NOMO-1 treated with dmso at 0.1 percent for 144 hours (cell line): ENCODE measurements around the gene IGF1R.

Experiments
- DNase-seq: peaks from one replicate; lab custom pipeline; 2025; ENCODE audit not compliant: unreplicated experiment; lab: John Stamatoyannopoulos, UW

The IGF1R gene

DNA sequence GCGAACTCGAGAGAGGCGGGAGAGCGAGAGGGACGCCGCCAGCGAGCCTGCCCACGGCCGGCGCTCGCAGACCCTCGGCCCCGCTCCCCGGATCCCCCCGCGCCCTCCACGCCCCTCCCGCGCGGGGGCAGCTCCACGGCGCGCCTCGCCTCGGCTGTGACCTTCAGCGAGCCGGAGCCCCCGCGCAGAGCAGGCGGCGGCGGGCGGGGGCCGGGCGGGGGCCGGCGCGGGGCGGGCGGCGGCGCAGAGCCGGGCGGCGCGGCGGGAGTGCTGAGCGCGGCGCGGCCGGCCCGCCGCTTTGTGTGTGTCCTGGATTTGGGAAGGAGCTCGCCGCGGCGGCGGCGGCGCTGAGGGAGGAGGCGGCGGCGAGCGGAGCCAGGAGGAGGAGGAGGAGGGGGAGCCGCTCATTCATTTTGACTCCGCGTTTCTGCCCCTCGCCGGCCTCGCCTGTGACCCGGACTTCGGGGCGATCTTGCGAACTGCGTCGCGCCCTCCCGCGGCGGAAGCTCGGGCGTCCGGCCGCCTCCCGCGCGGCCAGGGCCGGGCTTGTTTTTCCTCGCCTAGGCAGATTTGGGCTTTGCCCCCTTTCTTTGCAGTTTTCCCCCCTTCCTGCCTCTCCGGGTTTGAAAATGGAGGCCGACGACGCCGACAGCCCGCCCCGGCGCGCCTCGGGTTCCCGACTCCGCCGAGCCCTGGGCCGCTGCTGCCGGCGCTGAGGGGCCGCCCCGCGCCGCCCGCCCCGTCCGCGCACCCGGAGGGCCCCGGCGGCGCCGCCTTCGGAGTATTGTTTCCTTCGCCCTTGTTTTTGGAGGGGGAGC lies 524 bp downstream of the IGF1R start:
- peak; percentile 15 for DNase-seq

DNA sequence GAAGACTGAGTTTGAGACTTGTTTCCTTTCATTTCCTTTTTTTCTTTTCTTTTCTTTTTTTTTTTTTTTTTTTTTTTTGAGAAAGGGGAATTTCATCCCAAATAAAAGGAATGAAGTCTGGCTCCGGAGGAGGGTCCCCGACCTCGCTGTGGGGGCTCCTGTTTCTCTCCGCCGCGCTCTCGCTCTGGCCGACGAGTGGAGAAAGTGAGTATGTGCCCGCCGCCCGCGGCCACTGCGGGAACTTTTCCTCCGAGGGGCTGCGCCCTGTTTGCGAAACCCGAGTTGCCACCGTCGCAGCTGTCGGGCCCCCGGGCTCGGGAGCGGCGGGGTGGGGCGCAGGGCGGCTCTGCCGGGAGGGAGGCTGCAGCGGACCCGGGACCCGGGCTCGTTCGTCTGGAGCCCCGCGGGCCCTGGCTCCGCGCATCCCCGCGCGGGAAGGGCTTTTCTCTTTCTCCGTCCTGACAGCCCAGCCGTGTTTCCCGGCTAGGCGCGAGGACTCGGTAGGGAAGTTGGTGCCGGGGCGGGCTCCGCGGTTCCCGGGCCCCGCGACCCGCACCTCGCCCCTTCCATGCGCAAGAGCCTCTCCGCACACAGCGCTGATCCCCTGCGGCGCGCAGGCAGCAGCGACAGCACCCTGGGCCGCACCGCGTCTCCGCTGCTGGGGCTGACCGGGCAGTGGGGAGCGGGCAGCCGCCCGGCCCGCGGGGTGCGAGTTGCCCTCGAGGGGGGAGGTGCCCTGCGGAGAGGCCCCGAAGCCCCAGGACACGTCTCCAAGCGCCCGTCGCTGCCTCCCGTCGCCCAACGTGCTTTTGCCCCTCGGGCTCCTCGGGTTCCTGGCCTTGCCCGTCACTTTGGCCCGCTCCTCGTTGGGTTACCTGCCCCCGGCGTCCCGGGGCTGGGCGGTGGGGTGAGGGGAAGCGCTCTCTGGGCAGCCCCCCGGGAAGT lies 1.4 kb downstream of the IGF1R start:
- DNase-seq = peak; percentile 31

DNA sequence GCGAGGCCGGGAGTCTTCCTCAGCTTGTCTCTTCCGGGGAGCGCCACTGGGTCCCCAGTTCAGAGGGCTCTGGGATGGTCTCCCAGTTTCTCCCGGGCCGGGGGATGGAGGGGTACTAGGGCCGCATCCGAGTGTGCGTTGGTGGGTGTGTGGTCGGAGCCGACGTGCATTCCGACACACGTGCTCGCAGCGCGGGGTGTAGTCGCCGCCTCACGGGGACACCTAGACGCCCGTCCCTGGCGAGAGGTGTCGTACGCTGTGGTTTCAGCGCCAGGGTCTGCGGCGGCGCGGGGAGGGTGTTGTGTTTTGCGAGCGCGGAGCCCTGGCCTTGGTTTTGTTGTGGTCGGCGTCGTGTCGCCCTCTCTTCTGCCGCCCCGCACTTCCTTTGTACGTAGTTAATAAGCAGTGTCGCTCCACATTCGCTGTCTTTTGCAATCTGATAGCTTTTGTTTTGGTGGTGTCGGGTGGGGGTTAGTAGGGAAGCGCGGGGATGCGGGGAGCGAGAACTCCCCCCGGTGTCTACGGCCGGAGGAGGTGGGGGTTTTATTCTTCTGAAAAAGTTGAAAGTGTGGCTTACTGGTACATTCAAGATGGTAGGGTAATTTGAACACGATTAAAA lies 2.2 kb downstream of the IGF1R start:
- DNase-seq = no peak

DNA sequence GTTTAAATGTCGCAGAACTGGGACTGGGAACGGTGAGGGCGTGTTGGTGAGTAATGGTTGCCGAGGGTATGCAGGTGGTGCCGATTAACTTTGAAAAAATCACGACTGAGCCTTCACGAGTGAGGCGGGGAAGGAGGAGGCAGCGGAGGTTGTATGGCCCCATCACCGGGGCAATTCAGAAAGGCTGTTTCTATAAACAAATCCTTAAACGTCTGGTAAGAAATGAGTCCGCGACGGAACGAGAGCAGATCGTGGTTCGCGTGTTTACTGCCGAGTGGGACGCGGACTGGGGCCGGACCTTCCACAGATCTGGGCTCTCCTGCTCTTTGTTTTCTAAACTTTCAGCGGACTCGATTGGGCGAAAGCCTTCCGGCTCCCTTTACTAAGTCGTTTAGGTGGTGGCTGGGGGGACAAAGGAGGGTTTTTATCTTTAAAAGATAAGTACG lies 2.7 kb downstream of the IGF1R start:
- no peak for DNase-seq

DNA sequence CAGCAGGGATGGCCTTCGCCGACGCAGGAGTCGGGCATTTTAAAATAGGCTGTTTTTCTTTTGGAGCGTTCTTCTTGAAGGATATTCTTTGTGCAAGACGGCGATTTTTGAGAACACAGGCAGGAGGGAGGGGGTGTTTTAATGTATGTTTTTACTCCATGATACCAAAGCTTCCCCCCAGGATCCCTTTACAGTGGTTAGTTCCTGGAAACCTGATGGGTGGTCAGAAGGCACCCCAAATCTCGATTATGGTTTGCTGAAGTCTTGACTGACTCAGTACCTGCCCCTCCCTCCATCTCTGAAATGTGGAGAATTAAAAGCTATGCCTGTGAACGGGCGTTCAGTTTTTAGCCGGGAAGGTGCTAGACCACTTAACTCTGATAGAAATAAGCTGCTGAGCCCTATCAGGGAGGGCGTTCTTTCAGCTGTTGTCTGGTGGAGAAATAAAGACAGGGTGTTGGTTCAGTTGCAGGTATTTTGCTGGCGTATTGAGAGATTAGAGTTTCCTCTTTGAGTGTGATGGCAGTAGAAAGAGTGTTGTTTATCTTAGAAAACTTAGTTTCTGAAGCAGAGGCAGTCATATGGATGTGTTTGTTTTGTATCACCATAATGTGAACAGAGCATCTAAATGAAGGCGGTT lies 3.4 kb downstream of the IGF1R start:
- DNase-seq = no peak

DNA sequence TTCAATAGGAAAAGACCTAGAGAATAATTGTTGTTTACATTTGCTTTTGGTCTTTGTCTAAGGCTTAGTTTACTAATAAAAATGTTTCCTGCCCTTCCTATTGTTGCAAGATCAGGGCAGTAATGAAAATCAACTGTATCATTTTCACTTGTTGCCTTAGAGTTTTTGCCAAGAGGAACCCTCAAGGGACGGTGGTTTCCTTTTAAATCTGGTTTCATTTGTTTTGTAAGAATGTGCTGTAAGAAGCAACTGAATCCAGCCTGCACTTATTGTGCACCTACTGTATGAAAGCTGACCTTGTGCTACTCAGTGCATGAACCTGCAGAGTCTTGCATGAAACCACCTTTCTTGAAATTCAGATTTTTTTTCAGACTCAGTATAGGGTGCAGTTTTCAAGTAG lies 5.3 kb downstream of the IGF1R start:
- no peak for DNase-seq

DNA sequence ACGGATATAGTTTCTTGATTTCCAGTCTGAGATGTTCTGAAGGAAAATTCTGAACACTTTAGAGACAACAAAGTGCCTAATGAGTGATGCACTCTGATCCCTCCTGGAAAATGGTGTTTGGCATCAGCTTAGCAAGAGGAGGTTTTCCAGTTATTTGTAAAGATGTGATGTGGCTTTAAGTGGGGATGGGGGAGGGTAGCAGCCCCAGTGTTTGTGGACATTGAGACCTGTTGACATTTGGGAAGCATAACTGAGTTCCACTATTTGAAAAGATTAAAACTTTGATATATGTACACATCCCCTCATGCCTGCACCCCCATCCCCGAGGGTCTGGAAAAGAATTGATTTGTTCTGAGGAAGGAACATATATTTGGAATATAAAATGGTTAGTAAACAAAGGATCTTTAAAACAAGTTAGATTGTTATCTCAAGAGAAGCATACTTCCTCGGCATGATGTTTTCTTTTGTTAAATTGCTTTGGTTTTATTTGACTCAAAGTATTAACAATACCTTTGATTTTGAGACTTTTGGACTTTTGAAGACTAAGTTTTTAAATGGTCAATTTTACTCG lies 6.5 kb downstream of the IGF1R start:
- DNase-seq = no peak

DNA sequence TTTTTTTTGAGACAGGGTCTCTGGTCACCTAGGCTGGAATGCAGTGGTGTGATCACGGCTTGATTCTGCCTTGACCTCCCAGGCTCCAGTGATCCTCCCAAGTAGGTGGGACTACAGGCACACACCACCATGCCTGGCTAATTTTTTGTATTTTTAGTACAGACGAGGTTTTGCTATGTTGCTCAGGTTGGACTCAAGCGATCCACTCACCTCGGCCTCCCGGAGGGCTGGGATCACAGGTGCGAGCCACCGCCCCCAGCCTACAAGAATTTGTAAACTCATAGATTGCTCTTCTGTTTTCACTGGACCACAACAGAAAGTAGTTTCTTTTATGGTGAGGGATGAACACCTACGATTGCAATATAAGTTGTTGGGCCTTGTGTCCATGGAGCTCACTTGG lies 7.4 kb downstream of the IGF1R start:
- DNase-seq = no peak

DNA sequence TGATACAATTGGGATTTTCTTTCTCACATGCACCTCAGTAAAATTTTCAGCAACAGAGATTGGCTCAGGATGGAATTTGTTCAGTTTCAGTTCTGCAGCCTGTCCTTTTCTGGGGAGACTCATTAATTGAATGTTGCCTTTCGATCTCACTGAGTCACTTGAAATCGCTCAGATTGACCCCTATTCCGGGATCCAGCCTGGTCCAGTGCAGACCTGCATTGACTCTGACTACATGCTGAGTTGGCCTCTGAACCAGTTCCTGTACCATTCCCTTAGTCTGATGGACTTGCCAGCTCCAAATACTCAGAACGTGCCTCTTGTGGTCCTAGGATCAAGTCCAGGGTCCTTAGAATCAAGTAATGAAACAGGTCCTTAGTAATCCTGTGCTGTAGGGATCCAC lies 9.4 kb downstream of the IGF1R start:
- DNase-seq = no peak

DNA sequence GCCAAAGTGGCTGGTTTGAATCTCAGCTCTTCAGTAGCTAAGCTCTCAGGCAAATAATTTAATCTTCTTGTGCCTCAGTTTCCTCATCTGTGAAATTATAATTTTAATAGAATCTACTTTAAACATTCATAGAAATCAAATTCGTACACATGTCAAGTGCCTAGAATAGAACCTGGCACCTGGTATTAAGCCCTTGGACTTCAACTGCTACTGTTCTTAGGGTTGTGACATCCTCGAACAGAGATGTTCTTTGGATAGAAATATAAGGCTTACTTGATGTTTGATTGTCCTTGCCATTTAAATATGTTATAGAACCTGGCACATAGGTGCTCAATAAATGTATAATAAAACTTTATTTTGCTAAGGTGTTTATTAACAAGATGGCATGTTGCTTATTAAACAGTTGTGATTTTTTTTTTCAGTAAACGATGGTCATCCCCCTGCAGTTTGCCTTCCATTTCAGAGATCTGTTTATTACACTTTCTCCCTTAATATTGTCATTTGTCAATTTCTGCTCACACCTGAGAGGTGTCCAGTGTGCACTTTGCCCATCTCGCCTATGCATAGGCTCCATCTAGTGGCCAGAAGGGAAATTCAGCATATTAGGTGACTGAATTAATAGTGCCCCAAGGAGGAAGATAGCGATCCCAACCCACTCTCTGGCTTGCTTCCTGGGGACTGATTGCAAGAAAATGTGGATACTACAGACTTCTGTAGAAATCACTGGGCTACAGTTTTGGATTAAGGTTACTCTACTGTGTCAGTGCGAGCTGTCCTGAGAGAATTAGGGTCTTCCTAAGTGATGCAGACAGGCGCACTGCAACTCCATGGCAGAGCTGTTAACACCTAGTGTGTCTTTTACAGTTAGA lies 10.7 kb downstream of the IGF1R start:
- DNase-seq = no peak

DNA sequence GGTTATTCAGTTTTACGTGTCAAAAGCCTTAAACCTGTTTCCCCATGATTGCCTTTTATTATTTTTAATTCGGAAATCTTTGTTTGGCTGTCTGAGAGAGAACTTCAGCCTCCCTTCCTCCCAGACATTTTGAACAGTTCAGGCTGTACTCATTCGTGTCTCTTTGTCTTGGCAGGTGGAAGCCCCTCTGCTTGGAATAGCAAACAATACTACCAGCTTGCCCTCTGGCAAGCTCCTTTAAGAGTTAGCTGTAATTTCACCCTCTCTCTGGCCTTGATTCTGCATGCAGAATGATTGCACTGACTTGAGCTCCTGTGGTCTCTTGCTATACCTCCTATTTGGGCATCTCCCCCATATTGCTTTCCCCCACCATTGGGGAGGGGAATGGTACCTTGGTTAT lies 11.7 kb downstream of the IGF1R start:
- no peak for DNase-seq

DNA sequence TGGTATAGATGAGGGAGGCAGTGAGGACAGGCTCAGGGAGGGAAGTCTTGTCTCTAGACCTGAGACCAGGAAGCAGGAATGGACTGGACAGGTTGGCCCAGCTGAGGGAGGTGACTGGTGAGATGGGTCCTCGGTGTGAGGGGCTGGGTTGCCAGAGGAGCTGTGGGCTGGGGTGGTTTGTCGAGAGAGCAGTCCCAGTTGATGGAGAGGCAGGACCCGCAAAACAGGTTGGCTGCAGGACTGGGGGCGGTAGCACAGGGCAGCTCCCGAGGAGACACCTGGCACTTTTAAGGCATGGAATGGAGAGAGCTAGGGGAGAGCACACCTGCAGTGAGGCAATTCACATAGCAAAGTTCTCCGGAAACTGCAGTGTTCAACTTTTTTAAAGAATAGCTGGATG lies 14.7 kb downstream of the IGF1R start:
- DNase-seq = no peak

DNA sequence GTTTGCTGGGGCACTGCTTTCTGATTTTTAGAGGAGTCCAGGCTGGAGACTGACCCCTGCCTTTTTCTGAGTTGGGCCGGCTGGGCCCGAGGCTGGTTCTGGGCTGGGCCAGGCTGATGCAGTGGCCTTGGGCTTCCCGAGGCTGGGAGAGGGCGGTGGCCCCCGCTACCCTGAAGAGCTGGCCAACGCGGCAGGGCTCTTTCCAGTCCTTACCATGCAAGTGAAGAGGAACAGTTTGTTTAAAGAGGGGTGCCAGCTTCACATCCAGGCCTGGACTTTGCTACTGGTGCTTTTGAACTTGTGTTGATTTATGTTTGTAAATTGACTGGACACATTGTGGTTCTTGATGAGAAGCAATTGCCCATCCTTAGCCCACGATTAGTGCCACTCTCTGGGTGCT lies 15.3 kb downstream of the IGF1R start:
- no peak for DNase-seq

DNA sequence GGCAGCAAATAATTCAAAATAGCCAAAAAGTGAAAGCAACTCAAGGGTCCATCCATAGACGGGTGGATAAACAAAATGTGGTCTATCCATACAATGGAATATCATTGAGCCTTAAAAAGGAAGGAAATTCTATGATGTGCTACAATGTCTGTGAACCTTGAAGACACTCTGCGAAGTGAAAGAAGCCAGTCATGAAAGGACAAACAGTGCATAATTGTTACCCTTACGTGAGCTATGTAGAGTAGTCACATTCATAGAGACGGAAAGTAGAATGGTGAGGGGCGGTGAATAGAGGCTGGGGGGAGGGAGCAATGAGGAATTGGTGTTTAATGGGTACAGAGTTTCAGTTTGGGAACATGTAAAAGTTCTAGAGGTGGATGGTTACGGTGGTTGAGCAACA lies 18.1 kb downstream of the IGF1R start:
- no peak for DNase-seq

DNA sequence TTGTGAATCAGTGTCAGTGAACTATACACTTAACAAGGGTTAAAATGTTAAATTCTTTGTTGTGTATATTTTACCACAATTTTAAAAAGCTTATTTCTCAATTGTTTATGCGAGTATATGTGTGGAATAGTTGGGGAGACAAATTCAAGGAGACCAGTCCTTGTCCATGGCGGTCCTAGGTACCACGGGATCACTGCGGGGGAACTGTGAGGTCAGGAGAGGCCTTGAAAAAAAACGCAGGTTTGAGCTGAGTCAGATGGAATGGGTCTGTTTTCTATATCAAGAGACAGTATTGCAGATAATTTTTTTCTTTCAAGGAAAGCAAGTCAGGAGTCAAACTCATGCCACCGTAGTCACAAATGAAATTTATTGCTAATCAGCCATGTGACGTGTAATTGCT lies 18.5 kb downstream of the IGF1R start:
- no peak for DNase-seq

DNA sequence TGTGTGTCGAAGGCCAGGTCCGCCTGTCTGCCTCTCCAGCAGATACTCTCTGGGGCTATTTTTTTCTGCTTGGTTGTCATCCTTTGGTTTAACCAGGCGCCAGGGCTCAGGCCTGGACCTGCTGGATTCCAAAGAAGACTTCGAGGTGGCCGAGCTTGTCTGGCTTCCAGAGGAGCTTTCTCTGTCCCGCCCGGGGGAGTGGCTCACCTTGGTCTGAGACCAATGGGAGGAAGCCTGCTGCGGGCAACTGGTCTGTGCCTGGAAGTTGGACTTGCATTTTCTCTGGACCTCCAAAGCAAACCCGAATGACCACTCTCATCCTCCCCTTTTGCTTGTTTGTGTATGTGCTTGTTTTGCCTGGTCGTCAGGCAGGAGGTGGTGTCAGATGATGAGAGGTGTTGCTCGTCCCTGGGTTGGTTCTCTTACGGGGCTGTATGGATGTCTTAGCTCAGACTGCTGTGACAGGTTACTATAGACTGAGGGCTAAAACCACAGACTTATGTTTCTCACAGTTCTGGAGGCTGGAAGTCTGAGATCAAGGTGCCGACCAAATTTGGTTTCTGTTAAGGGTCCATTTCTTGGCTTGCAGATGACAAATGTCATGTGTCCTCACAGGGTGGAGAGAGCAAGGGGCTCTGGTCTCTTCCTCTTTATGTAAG lies 19.3 kb downstream of the IGF1R start:
- no peak for DNase-seq

DNA sequence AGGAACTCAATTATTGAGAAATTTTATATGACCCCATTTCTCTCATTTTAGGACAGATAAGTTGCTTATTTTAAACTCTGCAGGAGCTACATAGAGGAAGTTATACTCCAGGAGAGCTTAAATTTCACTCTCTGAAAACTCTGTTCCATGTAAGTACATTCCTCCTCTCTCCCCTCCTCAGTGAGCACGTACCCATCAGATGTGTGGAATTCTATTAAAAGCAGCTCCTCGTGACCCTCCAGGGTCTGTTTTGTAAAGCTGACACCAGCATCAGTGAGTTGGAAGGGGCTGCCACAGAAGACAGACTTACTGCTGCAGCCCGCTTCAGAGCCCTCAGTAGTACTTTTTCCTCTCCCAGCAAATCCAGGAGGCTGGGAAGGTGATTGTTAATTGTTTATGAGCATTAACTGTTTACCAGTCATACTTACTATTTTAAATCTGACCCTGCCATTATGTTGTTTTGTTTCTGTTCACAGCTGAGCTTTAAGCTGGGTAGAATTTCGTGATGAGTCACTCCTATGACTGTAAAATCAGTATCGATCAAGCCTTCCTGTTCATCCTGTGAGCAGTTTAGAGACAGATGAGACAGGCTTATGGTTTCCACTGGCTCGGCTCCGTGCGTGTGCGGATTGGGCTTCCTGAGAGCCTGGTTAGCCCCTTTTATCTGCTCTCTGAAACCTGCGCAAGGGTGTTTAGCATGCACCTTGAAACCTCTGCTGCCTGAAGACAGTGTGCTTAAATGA lies 20.4 kb downstream of the IGF1R start:
- DNase-seq = peak; percentile 23

DNA sequence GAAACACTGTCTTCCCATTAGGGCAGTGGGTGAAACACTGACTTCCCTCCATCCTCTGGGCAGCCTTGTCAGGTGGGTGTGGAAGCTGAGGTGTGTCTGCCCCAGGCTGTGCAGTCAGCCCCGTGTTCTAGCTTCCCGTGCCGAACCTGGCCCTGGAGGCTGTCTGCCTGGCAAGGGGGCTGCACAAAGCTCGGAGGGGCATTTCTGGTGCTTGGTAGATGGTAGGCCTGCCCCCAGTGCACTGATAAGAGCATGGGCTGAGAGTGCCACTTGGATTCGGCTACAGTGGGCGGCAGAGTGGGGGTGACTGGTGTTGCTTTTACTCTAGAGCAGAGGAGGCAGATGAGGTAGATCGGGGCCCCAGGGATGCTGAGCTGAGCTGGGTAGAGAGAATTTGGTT lies 21.3 kb downstream of the IGF1R start:
- DNase-seq = no peak
